GM18870 (cell line): ENCODE measurements around the gene LEKR1.
"Not testable (repeated sequence)": the region's sequence is repeated elsewhere in the genome, so short reads cannot be mapped to it uniquely, and the experiment has no call there.

Experiments used
- ATAC-seq: cut with Tn5 transposase; IDR thresholded peaks from one replicate; pipeline ENCODE4 v1.9.1; 2021; ENCODE audit warnings: moderate library complexity; ENCODE audit not compliant: unreplicated experiment

The LEKR1 gene

DNA sequence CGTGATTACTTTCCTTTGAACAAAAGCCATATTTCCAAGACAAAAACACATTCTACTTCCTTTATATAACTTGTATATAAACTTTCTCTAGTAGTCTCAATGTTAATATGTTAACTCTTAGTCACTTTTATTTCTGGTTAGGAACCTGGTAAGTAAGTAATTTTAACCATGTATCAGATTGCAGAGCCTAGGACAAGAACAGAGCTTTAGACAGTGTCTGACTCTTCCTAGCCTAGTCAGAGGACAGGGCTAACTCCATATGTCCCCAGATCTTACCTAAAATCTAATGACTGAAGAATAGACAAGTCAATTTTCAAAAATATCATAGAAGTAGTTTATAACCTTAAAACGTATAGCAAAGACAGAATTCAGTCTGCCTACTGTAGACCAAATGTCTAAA, 8.3 kb downstream of the LEKR1 start:
- no peak for ATAC-seq

GRCh38 chr3:156834962-156835535, 8.9 kb downstream of the LEKR1 start:
- no peak for ATAC-seq

- ATAC-seq: no peak
These were observed 10.5 kb downstream of the LEKR1 start for GRCh38 chr3:156836701-156837100.

DNA sequence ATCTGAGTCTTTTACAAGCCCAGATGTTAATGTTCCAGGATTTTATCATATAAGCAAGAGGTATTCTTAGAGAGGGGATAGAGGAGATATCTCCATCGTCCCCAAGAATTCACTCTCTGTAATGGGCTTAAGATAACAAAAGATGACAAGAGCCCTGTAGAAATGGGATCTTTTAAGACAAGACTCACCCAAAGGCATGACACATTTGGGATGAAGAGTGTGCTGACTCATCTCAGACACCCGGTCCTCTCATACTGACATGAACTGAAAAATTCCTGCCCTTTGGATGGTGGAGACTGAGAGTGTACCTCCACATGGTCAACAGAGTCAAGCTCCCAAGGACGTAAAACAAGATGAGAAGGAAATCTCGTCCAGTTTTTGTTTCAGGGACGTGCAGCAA, 11.0 kb downstream of the LEKR1 start:
- no peak for ATAC-seq

DNA sequence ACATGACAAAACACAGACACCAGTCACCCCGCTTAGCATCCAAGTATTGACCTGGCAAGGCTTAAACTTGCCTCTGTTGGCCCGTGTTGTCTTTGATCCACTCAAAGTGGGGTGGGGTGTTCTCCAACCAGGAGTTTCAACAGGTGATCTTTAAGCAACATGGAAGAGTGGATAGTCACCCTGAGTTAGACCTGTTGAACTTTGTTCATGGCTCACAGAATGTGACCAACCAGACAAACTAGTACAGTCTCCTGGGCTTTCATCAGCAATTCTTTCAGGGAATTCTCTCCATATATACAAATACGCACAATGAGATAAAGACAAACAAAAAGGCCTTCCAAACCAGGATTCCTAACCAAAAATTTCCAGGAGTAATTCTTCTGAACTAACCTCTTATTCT, 11.9 kb downstream of the LEKR1 start:
- no peak for ATAC-seq

- no peak for ATAC-seq
These were observed 14.9 kb downstream of the LEKR1 start for GRCh38 chr3:156840826-156841689.

- no peak for ATAC-seq
These were observed 17.1 kb downstream of the LEKR1 start for GRCh38 chr3:156843071-156843808.

- ATAC-seq: no peak
These were observed 21.7 kb downstream of the LEKR1 start for GRCh38 chr3:156847752-156848448.

DNA sequence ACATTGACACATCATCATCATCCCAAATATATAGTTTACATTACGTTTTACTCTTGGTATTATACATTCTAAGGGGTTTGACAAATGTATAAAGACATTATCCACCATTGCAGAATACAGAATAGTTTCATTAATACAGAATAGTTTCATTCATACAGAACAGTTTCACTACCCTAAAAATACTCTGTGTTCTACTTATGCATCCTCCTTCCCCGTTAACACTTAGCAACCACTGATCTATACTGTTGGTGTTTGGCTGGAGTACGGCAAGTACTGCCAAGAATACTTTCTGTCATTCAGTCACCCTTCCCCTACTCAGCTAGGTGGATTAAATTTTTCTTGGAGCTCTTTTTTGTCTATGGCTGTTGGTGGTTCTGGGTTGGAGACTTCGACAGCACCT, 33.4 kb downstream of the LEKR1 start:
- peak; percentile 97 for ATAC-seq

- ATAC-seq: no peak
These were observed 34.7 kb downstream of the LEKR1 start for GRCh38 chr3:156860873-156861272.

DNA sequence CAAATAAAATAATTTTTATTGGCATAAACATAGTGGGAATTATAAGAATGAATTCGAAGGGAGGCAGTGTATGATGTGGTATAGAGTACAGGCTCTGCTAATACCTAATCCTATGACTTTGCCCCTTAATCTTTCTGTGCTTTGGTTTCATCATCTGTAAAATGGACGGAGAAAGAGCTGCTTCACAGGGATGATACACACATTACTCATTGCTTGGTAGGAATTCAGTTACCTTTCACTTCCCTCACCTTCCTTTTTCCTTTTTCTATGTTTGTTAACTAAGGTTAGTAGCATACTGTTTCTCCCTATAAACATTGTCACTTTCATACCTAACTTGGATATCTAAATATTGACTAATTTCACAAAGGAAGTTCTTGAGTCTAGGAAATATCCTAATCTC, 36.2 kb downstream of the LEKR1 start:
- ATAC-seq: no peak

GRCh38 chr3:156865732-156866131, 39.6 kb downstream of the LEKR1 start:
- ATAC-seq: no peak

DNA sequence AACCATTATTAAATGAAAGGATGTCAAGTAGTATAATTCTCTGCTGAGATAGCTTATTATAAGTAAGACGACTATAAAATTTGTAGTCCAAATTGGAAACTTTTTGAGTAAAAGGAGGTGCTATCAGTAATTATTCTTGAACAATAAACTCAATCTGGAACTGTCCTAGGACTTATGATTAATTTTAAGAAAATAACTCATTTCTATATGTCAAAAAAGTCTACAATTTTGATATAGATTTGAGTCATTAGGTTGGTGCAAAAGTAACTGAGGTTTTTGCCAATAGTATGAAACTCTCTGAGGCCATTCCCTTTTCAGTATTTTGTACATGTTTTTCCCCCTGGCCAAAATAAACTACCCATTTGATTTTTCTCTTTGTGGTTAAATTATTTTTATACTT, 41.0 kb downstream of the LEKR1 start:
- no peak for ATAC-seq

GRCh38 chr3:156867920-156868319, 41.8 kb downstream of the LEKR1 start:
- no peak for ATAC-seq

DNA sequence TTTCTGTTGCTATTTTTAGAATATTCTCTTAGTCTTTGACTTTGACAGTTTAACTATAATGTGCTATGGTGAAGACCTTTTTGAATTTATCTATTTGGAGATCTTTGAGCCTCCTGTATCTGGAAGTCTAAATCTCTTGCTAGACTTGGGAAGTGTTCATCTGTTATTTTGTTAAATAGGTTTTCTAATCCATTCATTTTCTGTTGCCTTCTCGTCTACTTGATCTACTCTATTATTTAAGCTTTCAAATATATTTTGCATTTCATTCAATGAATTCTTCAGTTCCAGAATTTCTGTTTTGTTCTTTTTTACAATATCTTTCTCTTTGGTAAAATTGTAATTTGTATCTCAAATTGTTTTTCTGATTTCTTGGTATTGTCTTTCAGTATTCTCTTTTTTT, 47.8 kb downstream of the LEKR1 start:
- no peak for ATAC-seq

GRCh38 chr3:156879491-156879890, 53.3 kb downstream of the LEKR1 start:
- not testable (repeated sequence) for ATAC-seq

DNA sequence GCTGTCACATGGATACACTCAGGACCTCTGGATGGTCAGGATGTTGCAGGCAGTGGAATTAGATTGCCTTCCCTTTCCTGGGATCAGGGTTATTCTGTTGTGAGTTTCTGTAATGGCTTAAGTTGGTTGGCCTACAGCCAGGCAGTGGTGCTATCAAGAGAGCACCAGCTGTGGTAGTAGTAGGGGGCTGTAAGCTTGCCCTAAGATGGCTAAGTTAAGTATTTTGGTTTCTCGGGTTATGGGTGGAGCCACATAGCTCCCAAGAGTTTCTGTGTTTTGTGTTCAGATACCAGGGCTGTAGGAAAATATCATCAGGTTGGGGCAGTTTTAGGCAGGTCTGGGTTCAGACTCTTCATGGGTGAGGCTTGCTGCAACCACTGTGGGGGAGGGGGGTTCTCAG, 59.6 kb downstream of the LEKR1 start:
- no peak for ATAC-seq

GRCh38 chr3:156888176-156888575, 62.0 kb downstream of the LEKR1 start:
- ATAC-seq: no peak

DNA sequence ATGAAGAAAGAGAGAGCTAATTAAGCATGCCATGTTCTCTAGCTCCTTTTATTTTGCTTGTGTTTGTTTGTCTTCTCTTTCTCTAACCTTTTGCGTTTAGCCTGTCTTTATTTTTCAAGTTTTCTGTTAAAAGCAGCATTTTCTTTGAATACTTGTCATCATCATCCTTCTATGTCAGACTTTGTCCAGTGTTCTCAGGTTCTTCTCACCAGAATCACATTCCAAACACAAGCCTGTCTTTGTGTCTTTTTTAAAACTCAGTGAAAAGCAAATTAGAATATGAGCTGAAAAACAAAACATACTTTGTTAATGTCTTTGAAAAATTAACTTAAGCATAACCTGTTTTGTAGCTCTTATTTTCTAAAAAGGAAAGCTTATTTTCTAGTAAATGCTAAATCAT, 62.4 kb downstream of the LEKR1 start:
- ATAC-seq: no peak

DNA sequence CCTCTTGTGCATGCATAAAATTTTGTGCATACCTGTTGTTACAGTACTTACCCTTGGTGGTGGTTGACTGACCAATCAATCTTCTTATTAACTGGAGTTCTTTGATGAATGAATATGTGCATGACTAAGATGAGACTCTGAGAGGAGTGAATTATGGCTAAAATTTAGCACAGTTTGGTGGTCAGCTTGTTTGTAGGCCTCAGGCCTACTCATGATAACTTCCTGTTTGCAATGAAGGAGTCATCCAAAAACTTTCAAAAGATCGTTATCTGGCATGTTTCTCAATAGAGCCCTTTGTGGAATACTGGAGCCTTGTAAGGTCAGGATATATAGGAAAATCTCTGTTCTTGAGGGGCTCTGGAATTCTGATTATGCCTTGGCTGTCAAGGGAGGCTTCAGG, 66.5 kb downstream of the LEKR1 start:
- no peak for ATAC-seq

GRCh38 chr3:156895374-156895773, 69.2 kb downstream of the LEKR1 start:
- ATAC-seq: not testable (repeated sequence)
